ENCODE data around the gene HINT3.
"Not testable (repeated sequence)": the region's sequence is repeated elsewhere in the genome, so short reads cannot be mapped to it uniquely, and the experiment has no call there.

The HINT3 gene

GRCh38 chr6:126020305-126021050 is 63.9 kb downstream of the HINT3 start:
- no peak for DNase-seq (ENCODE audit: low read depth in 1 of 2, low spot score in 1 of 2)
- no peak overlapping the region for H3K4me3 ChIP-seq (replicated peaks; ENCODE audit: insufficient read depth, low read length)
- H3K27ac ChIP-seq (replicated peaks): no peak overlapping the region
- H3K27me3 ChIP-seq (ENCODE audit: insufficient read depth, poor library complexity, severe bottlenecking): no peaks in the 10 kb centered on the region
- no peak for TF ChIP-seq SPI1 (IDR thresholded peaks at IDR 0.05; ENCODE audit: borderline replicate concordance, low read depth)
- no peak for TF ChIP-seq REST (IDR thresholded peaks at IDR 0.05; ENCODE audit: insufficient replicate concordance, low read depth)
- TF ChIP-seq POLR2AphosphoS5 (IDR thresholded peaks at IDR 0.05; ENCODE audit: low read depth): no peak
- TF ChIP-seq CTCF (IDR thresholded peaks at IDR 0.05; ENCODE audit: insufficient read depth, low read length): no peak
- no peak for TF ChIP-seq GABPA (IDR thresholded peaks at IDR 0.05; ENCODE audit: low read depth)

GRCh38 chr6:126023474-126023873 is 66.9 kb downstream of the HINT3 start:
- not testable (repeated sequence) for DNase-seq (ENCODE audit: low read depth in 1 of 2, low spot score in 1 of 2); H3K27me3 ChIP-seq (ENCODE audit: insufficient read depth, poor library complexity, severe bottlenecking); H3K27ac ChIP-seq (replicated peaks); H3K4me3 ChIP-seq (replicated peaks; ENCODE audit: insufficient read depth, low read length)

GRCh38 chr6:126026001-126026400 is 69.4 kb downstream of the HINT3 start:
- no peak for DNase-seq (ENCODE audit: low read depth in 1 of 2, low spot score in 1 of 2)
- TF ChIP-seq SPI1 (IDR thresholded peaks at IDR 0.05; ENCODE audit: borderline replicate concordance, low read depth) (no peak), REST (IDR thresholded peaks at IDR 0.05; ENCODE audit: insufficient replicate concordance, low read depth) (no peak), POLR2AphosphoS5 (IDR thresholded peaks at IDR 0.05; ENCODE audit: low read depth) (no peak), CTCF (IDR thresholded peaks at IDR 0.05; ENCODE audit: insufficient read depth, low read length) (no peak), GABPA (IDR thresholded peaks at IDR 0.05; ENCODE audit: low read depth) (no peak)
- H3K27ac ChIP-seq (replicated peaks): no peak overlapping the region

GRCh38 chr6:126027601-126028000 is 71.0 kb downstream of the HINT3 start:
- no peak for TF ChIP-seq CTCF (IDR thresholded peaks at IDR 0.05; ENCODE audit: insufficient read depth, low read length)
- no peak for TF ChIP-seq GABPA (IDR thresholded peaks at IDR 0.05; ENCODE audit: low read depth)
- no peak for TF ChIP-seq REST (IDR thresholded peaks at IDR 0.05; ENCODE audit: insufficient replicate concordance, low read depth)
- TF ChIP-seq SPI1 (IDR thresholded peaks at IDR 0.05; ENCODE audit: borderline replicate concordance, low read depth): no peak
- no peak for TF ChIP-seq POLR2AphosphoS5 (IDR thresholded peaks at IDR 0.05; ENCODE audit: low read depth)
- H3K27me3 ChIP-seq (ENCODE audit: insufficient read depth, poor library complexity, severe bottlenecking): no peaks in the 10 kb centered on the region
- H3K27ac ChIP-seq (replicated peaks): no peak overlapping the region
- H3K4me3 ChIP-seq (replicated peaks; ENCODE audit: insufficient read depth, low read length): no peak overlapping the region
- DNase-seq (ENCODE audit: low read depth in 1 of 2, low spot score in 1 of 2): no peak

More at GRCh38 chr6:126026001-126026400, 69.4 kb downstream of the HINT3 start:
- no peaks in the 10 kb centered on the region for H3K27me3 ChIP-seq (ENCODE audit: insufficient read depth, poor library complexity, severe bottlenecking)
- H3K4me3 ChIP-seq (replicated peaks; ENCODE audit: insufficient read depth, low read length): no peak overlapping the region
